GM13976 (cell line): ENCODE measurements around the gene PPP1CB.

Source experiments
- DNase-seq: peaks from one replicate; pipeline ENCODE4 v3.0.0; 2012; ENCODE audit warnings: low spot score
- CTCF ChIP-seq: IDR thresholded peaks from 2 replicates; pipeline ENCODE4 v1.5.1; 2012; ENCODE audit warnings: borderline replicate concordance, mild to moderate bottlenecking; ENCODE audit not compliant: insufficient read depth; ENCODE audit errors: extremely low read depth, missing control alignments, control extremely low read depth
- in situ Hi-C: fragments of 300-500 bp; cut with MboI; formaldehyde crosslinking; loops from one replicate; pipeline ENCODE4 v1.12.0; 2022; ENCODE audit warnings: low sequenced_read_pairs, mixed read lengths, inconsistent platforms; ENCODE audit not compliant: unreplicated experiment

The PPP1CB gene

GRCh38 chr2:28745225-28745624, 6.4 kb upstream of the PPP1CB start:
- in situ Hi-C loops = no loop called here
- TF ChIP-seq CTCF = no peak

GRCh38 chr2:28745876-28746275, 5.8 kb upstream of the PPP1CB start:
- in situ Hi-C loops = no loop called here
- no peak for DNase-seq
- no peak for TF ChIP-seq CTCF

More at GRCh38 chr2:28745225-28745624, 6.4 kb upstream of the PPP1CB start:
- no peak for DNase-seq

GRCh38 chr2:28746429-28747111, 5.1 kb upstream of the PPP1CB start:
- no peak for DNase-seq
- no peak for TF ChIP-seq CTCF
- in situ Hi-C loops = no loop called here

GRCh38 chr2:28747714-28748113, 3.9 kb upstream of the PPP1CB start:
- in situ Hi-C loops = no loop called here
- TF ChIP-seq CTCF = no peak
- no peak for DNase-seq

- TF ChIP-seq CTCF = no peak
- DNase-seq = no peak
- in situ Hi-C loops = no loop called here
Observed at GRCh38 chr2:28748176-28748575, 3.5 kb upstream of the PPP1CB start.

GRCh38 chr2:28748941-28749340, 2.7 kb upstream of the PPP1CB start:
- in situ Hi-C loops = no loop called here

More at GRCh38 chr2:28748941-28749340, 2.7 kb upstream of the PPP1CB start:
- no peak for TF ChIP-seq CTCF
- no peak for DNase-seq
